GM23338 (cell line): ENCODE measurements around the gene PPHLN1. TPM values are rescaled to one million over a fixed set of nuclear protein-coding genes. Genes with fewer than 3 reads are reported as not detected.

Source experiments
- ATAC-seq: fragments of 200-7000 bp; cut with Tn5 transposase; 3 replicates; pipeline ENCODE4 v1.9.1; 2020
- DNase-seq: peaks from one replicate; pipeline ENCODE4 v3.0.0-alpha.2; 2015; ENCODE audit warnings: low spot score
- H2AFZ ChIP-seq: fragments of 200-600 bp; sonication (generic); 2 replicates; pipeline ENCODE4 v1.8.0; 2016; ENCODE audit warnings: antibody characterized with exemption, mild to moderate bottlenecking, moderate library complexity
- H3F3A ChIP-seq: fragments of 200-600 bp; sonication (generic); replicated peaks from 2 replicates; pipeline ENCODE4 v1.8.0; 2017; ENCODE audit warnings: antibody characterized with exemption, mixed run types, low read depth
- H3K27ac ChIP-seq: fragments of 200-600 bp; sonication (generic); 2 replicates; pipeline ENCODE4 v1.6.1; 2016; ENCODE audit warnings: low read depth
- H3K27me3 ChIP-seq: fragments of 200-600 bp; sonication (generic); 2 replicates; pipeline ENCODE4 v1.8.0; 2016; ENCODE audit warnings: mild to moderate bottlenecking, mixed run types, moderate library complexity; ENCODE audit not compliant: insufficient read depth
- H3K36me3 ChIP-seq: fragments of 200-600 bp; sonication (generic); 2 replicates; pipeline ENCODE4 v1.8.0; 2016; ENCODE audit warnings: mild to moderate bottlenecking; ENCODE audit not compliant: insufficient read depth
- H3K4me1 ChIP-seq: fragments of 200-600 bp; sonication (generic); 2 replicates; pipeline ENCODE4 v1.8.0; 2016; ENCODE audit warnings: mild to moderate bottlenecking, moderate library complexity; ENCODE audit not compliant: insufficient read depth
- H3K4me2 ChIP-seq: fragments of 200-600 bp; sonication (generic); 2 replicates; pipeline ENCODE4 v1.7.1; 2017; ENCODE audit warnings: mixed run types
- H3K4me3 ChIP-seq: fragments of 200-600 bp; sonication (generic); 2 replicates; pipeline ENCODE4 v1.6.1; 2016; ENCODE audit warnings: mixed run types
- H3K79me2 ChIP-seq: fragments of 200-600 bp; sonication (generic); replicated peaks from 2 replicates; pipeline ENCODE4 v1.8.0; 2017; ENCODE audit warnings: mild to moderate bottlenecking; ENCODE audit not compliant: insufficient read depth
- H3K9me2 ChIP-seq: fragments of 200-600 bp; sonication (generic); 2 replicates; pipeline ENCODE4 v1.8.0; 2017; ENCODE audit not compliant: insufficient read depth
- H4K20me1 ChIP-seq: fragments of 200-600 bp; sonication (generic); replicated peaks from 2 replicates; pipeline ENCODE4 v1.8.0; 2017; ENCODE audit warnings: mild to moderate bottlenecking; ENCODE audit not compliant: insufficient read depth
- H3K27ac Mint-ChIP-seq: 2 replicates; pipeline ENCODE4 v1.8.0; 2020; ENCODE audit warnings: inconsistent platforms, mild to moderate bottlenecking, moderate library complexity, mixed read lengths
- H3K27me3 Mint-ChIP-seq: 3 replicates; pipeline ENCODE4 v1.8.0; 2022; ENCODE audit warnings: low read depth, mild to moderate bottlenecking, moderate library complexity, mixed read lengths, inconsistent platforms; ENCODE audit not compliant: insufficient read depth, poor library complexity
- H3K36me3 Mint-ChIP-seq: 3 replicates; pipeline ENCODE4 v1.8.0; 2021; ENCODE audit warnings: low read depth, mild to moderate bottlenecking, inconsistent platforms, moderate library complexity, mixed read lengths
- H3K4me1 Mint-ChIP-seq: 3 replicates; pipeline ENCODE4 v1.8.0; 2020; ENCODE audit warnings: mild to moderate bottlenecking, inconsistent platforms, mixed read lengths
- H3K4me3 Mint-ChIP-seq: 3 replicates; pipeline ENCODE4 v1.8.0; 2021; ENCODE audit warnings: moderate library complexity, mild to moderate bottlenecking, inconsistent platforms, mixed read lengths
- H3K9me3 Mint-ChIP-seq: 3 replicates; pipeline ENCODE4 v1.8.0; 2020; ENCODE audit warnings: moderate library complexity, mild to moderate bottlenecking, inconsistent platforms, mixed read lengths
- CREB1 ChIP-seq: fragments of 250-450 bp; sonication (Bioruptor Pico); IDR thresholded peaks from 2 replicates; pipeline ENCODE4 v1.5.0; 2020; ENCODE audit warnings: low read depth, mild to moderate bottlenecking, moderate library complexity
- CTCF ChIP-seq, 2 experiments: fragments of 200-600 bp in 1 of 2; sonication (generic) in 1 of 2; conservative IDR thresholded peaks; 2 replicates each; pipeline versions ENCODE4 v1.5.1 to v1.6.1; 2016 to 2017; ENCODE audit warnings: antibody characterized with exemption in 2 of 2, low read depth in 2 of 2, mild to moderate bottlenecking in 2 of 2, moderate library complexity in 1 of 2
- ETS1 ChIP-seq: IDR thresholded peaks from 2 replicates; pipeline ENCODE4 v1.6.1; 2016; ENCODE audit warnings: antibody characterized with exemption
- EZH2 ChIP-seq: fragments of 200-600 bp; sonication (generic); IDR thresholded peaks from one replicate; pipeline ENCODE4 v1.8.0; 2017; ENCODE audit warnings: antibody characterized with exemption, mild to moderate bottlenecking, low read depth; ENCODE audit not compliant: unreplicated experiment
- EZH2phosphoT487 ChIP-seq: fragments of 200-600 bp; sonication (generic); IDR thresholded peaks from one replicate; pipeline ENCODE4 v1.8.1; 2018; ENCODE audit warnings: antibody characterized with exemption; ENCODE audit not compliant: unreplicated experiment
- JUNB ChIP-seq: IDR thresholded peaks from one replicate; pipeline ENCODE4 v1.6.1; 2016; ENCODE audit warnings: antibody characterized with exemption; ENCODE audit not compliant: unreplicated experiment
- NANOG ChIP-seq: IDR thresholded peaks from 2 replicates; pipeline ENCODE4 v1.6.1; 2016; ENCODE audit warnings: antibody characterized with exemption, borderline replicate concordance
- POLR2AphosphoS5 ChIP-seq: IDR thresholded peaks from 2 replicates; pipeline ENCODE4 v1.6.1; 2016; ENCODE audit warnings: antibody characterized with exemption, low read depth
- STAT1 ChIP-seq: IDR thresholded peaks from one replicate; pipeline ENCODE4 v1.6.1; 2016; ENCODE audit warnings: antibody characterized with exemption; ENCODE audit not compliant: unreplicated experiment
- ZNF114 ChIP-seq: fragments of 250-450 bp; sonication (Bioruptor Pico); IDR thresholded peaks from 2 replicates; pipeline ENCODE4 v1.5.0; 2020; ENCODE audit warnings: mild to moderate bottlenecking, moderate library complexity
- ZNF462 ChIP-seq: fragments of 250-450 bp; sonication (Bioruptor Pico); IDR thresholded peaks from 2 replicates; pipeline ENCODE4 v1.5.0; 2020; ENCODE audit warnings: mild to moderate bottlenecking, moderate library complexity
- polyA plus RNA-seq: library from polyadenylated mRNA; unstranded; fragments of >200 nt; fragmentation: Nextera tagmentation; extraction: Ambion mirVana; gene quantifications from 2 replicates; pipeline ENCODE4 v1.2.1, GENCODE V29; 2016
- total RNA-seq: library from RNA; depleted of rRNA; stranded (reverse); fragments of >200 nt; shearing (Covaris generic); gene quantifications from 2 replicates; pipeline ENCODE4 v1.2.3, GENCODE V29; 2014
- TF ChIP-seq, protein P1 (sequence below): IDR thresholded peaks from one replicate; pipeline ENCODE4 v1.6.1; 2018; ENCODE audit warnings: antibody characterized with exemption; ENCODE audit not compliant: unreplicated experiment

The PPHLN1 gene
- total and polyA plus RNA-seq, 2 experiments from 2014 or later, result 93.0 to 103 TPM

DNA sequence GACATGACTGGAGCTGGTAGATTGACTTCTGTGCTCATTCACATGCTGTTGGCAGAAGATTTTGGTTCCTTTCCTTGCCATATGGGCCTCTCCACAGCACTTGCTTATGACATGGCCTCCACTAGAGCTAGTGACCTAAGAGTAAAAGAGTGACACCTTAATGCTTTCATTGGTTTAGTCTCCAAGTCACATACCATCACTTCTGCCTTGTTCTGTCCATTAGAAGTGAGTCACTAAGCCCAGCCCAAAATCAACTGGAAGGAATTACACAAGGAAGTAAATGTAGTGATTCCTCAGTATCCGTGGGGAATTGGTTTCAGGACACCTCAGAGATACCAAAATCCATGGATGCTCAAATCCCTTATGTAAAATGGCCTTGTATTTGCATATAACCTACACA, 81.3 kb downstream of the PPHLN1 start:
- Histone ChIP-seq H3K9me2 (no peaks in the 10 kb centered on the region), H3K79me2 (no peaks in the 10 kb centered on the region), H3K4me3 (no peak overlapping the region), H3K27ac (no peak overlapping the region), H2AFZ (no peak overlapping the region), H3K4me1 (no peaks in the 10 kb centered on the region; the same call in 1 of the 2 replicates), H3K27me3 (no peaks in the 10 kb centered on the region), H4K20me1 (0 out of 2 replicates have a peak, but pooled peaks cover 5% of the 10 kb centered on the region), H3K36me3 (no peaks in the 10 kb centered on the region), H3F3A (no peaks in the 10 kb centered on the region), H3K4me2 (no peak overlapping the region)
- H3K27ac Mint-ChIP-seq, result no peak overlapping the region
- peaks cover 9% of the 10 kb centered on the region; the same call in 1 of the 3 replicates for H3K36me3 Mint-ChIP-seq
- H3K4me3 Mint-ChIP-seq, result no peak overlapping the region
- no peaks in the 10 kb centered on the region for H3K9me3 Mint-ChIP-seq
- ATAC-seq, result no peak
- DNase-seq, result no peak
- TF ChIP-seq CREB1 (CRISPR knock-in tag) (no peak), EZH2phosphoT487 (no peak), ETS1 (no peak), STAT1 (no peak), JUNB (no peak), POLR2AphosphoS5 (no peak), ZNF462 (CRISPR knock-in tag) (no peak), EZH2 (no peak), CTCF (conservative IDR thresholded peaks at IDR 0.05; ENCODE audit: low read depth in 2 of 2) (no peak), NANOG (no peak), ZNF114 (no peak)
- TF ChIP-seq, protein P1, sequence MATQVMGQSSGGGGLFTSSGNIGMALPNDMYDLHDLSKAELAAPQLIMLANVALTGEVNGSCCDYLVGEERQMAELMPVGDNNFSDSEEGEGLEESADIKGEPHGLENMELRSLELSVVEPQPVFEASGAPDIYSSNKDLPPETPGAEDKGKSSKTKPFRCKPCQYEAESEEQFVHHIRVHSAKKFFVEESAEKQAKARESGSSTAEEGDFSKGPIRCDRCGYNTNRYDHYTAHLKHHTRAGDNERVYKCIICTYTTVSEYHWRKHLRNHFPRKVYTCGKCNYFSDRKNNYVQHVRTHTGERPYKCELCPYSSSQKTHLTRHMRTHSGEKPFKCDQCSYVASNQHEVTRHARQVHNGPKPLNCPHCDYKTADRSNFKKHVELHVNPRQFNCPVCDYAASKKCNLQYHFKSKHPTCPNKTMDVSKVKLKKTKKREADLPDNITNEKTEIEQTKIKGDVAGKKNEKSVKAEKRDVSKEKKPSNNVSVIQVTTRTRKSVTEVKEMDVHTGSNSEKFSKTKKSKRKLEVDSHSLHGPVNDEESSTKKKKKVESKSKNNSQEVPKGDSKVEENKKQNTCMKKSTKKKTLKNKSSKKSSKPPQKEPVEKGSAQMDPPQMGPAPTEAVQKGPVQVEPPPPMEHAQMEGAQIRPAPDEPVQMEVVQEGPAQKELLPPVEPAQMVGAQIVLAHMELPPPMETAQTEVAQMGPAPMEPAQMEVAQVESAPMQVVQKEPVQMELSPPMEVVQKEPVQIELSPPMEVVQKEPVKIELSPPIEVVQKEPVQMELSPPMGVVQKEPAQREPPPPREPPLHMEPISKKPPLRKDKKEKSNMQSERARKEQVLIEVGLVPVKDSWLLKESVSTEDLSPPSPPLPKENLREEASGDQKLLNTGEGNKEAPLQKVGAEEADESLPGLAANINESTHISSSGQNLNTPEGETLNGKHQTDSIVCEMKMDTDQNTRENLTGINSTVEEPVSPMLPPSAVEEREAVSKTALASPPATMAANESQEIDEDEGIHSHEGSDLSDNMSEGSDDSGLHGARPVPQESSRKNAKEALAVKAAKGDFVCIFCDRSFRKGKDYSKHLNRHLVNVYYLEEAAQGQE, result no peak
- H3K4me1 Mint-ChIP-seq, result no peaks in the 10 kb centered on the region
- H3K27me3 Mint-ChIP-seq, result peaks cover 1% of the 10 kb centered on the region
